GM12875 (cell line): ENCODE results near the gene GALK1.

Experiments
- H3K4me3 ChIP-seq: one replicate; pipeline ENCODE4 v1.5.1; 2011; ENCODE audit warnings: low read depth, low read length, control low read depth
- TF ChIP-seq, protein P1 (sequence below): IDR thresholded peaks from 2 replicates; pipeline ENCODE4 v1.5.1; 2011; ENCODE audit warnings: low read depth, mild to moderate bottlenecking, control low read depth, inconsistent platforms, low read length, moderate library complexity, borderline replicate concordance; ENCODE audit not compliant: insufficient read depth

GALK1 gene

DNA sequence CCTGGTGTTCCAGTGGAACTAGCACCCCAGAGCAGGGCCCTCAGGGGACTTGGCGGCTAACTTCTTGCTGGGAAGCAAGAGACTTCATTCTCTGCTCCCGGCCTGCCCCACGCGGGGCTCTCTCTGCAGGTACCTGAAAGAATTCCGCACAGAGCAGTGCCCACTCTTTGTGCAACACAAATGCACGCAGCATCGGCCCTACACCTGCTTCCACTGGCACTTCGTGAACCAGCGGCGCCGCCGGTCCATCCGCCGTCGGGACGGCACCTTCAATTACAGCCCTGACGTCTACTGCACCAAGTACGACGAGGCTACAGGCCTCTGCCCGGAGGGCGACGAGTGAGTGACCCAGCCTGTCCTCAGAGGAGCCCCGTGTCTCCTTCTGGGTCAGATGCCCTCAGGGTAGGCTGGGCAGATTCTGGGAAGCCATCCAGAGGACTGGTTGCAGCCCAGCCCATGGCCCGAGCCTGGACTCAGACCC is 44.7 kb upstream of the GALK1 start:
- no peak overlapping the region for H3K4me3 ChIP-seq
- TF ChIP-seq, protein P1, sequence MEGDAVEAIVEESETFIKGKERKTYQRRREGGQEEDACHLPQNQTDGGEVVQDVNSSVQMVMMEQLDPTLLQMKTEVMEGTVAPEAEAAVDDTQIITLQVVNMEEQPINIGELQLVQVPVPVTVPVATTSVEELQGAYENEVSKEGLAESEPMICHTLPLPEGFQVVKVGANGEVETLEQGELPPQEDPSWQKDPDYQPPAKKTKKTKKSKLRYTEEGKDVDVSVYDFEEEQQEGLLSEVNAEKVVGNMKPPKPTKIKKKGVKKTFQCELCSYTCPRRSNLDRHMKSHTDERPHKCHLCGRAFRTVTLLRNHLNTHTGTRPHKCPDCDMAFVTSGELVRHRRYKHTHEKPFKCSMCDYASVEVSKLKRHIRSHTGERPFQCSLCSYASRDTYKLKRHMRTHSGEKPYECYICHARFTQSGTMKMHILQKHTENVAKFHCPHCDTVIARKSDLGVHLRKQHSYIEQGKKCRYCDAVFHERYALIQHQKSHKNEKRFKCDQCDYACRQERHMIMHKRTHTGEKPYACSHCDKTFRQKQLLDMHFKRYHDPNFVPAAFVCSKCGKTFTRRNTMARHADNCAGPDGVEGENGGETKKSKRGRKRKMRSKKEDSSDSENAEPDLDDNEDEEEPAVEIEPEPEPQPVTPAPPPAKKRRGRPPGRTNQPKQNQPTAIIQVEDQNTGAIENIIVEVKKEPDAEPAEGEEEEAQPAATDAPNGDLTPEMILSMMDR, result no peak

DNA sequence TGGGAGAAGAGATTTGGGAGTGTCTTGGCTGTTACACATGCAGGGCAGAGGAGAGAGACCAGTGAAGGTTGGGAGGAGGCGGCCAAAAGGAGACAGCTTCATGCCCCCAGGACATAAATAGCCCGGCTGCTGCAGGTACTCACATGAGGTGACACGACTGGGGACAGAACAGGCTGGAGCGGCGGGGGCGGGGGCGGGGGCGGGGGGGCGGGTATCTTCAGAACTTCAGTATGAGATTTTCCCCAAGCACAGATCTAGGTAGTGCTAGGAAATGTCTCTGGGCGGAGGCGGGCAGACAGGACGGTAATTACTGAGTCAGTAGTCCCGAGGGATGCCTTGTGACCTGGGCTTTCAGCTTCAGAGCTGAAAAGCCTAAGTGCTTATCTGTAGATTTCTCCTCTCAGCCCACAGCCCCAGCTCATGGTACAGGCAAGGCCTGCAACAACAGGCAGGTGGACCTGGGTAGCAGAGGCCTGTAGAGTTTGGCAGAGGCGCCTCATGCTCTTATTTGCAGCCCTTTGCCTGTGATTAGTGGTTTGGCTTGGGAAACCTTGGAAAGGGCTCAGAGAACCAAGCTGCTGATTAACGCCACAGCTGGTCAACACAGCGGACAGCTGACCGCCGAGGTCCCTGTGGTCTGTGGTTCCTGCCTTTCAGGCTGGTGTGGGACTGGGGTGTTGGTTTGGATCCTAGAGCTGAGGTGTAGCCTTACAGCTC is 44.1 kb upstream of the GALK1 start:
- TF ChIP-seq, protein P1, result no peak
- no peak overlapping the region for H3K4me3 ChIP-seq

DNA sequence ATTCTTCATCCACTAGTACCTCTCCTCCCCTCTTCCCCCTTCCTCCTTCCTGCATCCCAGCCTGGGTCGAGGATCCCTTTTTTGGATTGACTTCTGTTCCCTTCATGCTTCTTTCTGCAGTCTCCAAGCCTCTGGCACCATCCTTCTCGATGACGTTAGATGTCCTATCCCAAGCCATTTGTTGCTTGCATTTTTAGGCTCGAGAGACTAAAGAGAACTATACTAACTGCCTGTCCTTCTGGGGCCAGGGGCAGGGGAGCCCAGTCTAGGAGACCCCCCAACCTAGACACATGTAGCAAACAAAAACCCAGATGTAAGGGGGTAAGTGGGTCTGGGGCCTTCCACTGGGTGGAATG is 43.5 kb upstream of the GALK1 start:
- TF ChIP-seq, protein P1, result no peak
- no peak overlapping the region for H3K4me3 ChIP-seq

DNA sequence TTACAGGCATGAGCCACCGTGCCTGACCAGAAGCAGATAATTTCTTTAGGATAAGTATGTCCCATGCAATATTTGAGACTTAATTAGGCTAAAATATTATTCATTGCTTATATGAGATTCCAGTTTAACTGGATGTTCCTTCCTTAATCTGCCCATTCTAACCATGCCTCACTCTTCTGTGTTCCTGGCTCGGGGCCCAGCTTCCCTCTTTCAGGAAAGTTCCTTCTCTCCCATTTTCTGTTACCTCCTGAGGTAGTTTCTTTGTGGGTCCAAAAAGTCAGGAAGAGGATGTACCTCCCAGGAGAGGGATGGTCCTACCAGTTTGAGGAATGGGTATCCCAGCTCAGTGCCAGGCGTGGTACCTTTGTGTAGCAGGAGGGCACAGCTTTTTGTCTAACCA is 42.9 kb upstream of the GALK1 start:
- H3K4me3 ChIP-seq, result no peak overlapping the region
- TF ChIP-seq, protein P1, result no peak

DNA sequence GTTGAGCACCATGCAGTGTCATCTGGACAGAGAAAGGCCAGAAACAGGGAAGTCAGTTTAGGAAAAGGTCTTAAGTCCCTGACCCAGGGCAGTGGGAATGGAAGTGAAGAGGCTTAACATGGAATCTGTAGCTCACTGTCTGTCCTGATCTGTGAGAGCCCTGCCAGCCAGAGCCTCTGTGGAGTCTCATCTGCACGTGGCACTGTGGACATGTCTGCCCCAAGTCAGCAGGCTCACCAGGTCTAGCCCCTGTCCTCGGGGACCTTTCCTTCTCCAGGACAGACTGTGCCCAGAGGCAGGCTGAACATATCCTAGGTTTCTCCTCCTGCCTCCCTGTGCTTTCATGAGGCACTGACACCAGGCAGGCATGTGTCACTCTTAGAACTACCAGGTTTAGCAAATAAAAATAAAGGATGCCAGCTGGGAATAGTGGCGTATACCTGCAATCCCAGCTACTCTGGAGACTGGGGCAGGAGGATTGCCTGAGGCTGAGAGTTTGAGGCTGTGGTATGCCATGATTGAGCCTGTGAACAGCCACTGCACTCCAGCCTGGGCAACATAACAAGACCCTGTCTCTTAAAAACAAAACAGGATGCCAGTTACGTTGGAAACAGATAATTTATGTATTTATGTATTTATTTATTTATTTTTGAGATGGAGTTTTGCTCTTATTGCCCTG is 42.0 kb upstream of the GALK1 start:
- H3K4me3 ChIP-seq, result no peak overlapping the region
- TF ChIP-seq, protein P1, result no peak

DNA sequence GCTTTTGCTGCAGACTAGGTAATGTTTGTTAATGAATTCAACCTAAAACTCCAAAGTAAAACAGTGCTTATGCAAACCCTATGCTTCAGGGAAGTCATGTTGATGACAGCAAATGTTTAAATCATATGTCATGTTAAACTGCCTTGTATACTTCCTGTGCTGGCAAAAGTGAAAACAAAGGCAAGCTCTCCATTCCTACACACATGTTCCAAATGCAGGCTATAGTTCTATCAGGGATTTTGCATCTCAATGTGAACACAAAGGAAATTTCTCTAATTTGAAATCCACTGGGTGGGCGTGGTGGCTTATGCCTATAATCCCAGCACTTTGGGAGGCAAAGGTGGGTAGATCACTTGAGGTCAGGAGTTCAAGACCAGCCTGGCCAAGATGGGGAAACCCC is 38.9 kb upstream of the GALK1 start:
- TF ChIP-seq, protein P1, result no peak
- no peak overlapping the region for H3K4me3 ChIP-seq

DNA sequence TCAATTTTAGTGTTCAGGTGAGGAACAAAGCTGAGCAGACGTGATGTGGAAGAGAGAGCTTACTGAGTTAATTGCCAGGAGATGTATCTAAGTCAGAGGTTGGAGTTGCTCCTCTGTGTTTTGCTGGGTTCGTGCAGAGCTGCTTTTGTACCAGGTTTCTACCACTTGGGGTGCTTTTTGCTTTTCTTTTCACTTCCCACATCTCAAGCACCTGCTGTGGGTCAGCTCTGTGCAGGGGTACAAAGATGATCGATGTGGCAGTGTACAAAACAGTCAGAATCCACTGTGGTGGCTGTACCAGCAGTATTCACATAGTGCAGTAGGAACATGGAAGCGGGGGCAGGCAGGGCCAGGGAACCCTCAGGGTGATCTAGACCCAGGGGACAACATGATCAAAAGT is 34.4 kb upstream of the GALK1 start:
- H3K4me3 ChIP-seq, result no peak overlapping the region
- TF ChIP-seq, protein P1, result no peak
